Activated CD4-positive, alpha-beta T cell treated with anti-CD3 and anti-CD28 coated beads, Interleukin-2, amount 50 U/mL, for 16 hours (primary cell): ENCODE data around the gene GALNT13.
A peak's percentile ranks its signal among the peaks of the same experiment; 100 is the strongest.

ENCODE experiments used
- DNase-seq: peaks from one replicate; pipeline ENCODE4 v3.0.0-alpha.2; 2020

GALNT13 gene

DNA sequence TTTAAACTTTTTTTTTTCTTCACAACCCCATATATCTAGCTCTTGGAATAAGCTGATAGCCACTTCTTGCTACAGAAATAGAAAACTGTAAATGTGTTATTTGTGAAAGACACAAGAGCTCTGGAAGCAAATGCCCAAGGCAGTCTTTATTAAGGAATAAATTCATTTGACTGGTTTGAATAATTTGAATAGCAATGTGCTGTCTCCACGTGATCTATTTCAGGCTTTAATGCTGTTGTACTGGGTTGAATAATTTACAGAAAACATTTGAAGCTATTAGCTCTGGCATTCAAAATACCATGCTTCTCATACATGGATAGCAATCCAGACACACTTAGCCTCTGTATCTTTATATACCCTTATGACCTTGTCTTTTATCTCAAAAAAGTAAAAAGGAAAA is 460.1 kb downstream of the GALNT13 start:
- no peak for DNase-seq

GRCh38 chr2:154336201-154336600 is 464.5 kb downstream of the GALNT13 start:
- DNase-seq: no peak

DNA sequence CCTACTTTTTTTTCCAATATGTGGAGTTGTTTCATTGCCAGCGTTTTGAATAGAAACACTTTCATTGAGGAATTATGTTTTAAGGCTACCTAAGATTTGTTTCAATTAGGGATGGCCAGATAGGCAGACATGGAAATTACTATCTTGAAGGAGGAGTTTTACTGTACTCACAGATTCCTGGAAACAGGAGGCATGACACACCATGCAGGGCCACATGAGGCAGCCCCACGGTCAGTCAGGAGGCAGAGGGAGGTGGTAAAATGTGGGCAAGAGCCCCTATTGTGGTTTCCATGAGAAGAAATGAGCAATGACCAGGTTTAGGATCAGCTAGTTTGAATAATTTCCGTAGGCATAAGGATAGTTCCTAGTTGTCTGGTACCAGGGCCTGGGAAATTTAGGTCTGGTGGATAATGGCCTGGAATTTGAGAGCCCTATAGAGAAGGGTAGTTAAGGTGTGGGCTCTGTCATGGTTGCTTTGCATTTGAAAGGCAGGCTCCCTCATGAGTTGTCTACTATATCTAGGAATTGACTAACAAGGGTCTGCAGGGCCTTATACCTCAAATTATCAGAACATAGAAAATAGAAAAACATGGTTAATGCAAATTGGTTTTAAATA is 466.7 kb downstream of the GALNT13 start:
- no peak for DNase-seq

DNA sequence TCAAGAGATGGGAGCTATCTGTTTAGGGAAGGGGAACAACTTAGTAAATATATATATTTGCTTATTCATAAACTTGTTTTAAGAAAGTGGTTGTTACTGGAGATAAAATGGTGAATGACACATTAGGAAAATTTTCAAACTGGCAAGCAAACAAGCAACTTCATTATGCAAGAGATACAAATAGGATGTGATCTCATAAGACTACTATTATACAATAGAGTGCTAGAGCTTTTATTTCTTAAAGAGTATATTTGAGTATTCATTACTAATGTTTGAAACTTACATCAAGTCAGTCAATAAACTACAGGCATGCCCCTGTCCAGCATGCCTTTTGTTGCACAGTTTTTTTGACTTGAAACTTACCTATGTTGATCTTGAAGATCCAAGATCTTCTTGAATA is 471.6 kb downstream of the GALNT13 start:
- no peak for DNase-seq

DNA sequence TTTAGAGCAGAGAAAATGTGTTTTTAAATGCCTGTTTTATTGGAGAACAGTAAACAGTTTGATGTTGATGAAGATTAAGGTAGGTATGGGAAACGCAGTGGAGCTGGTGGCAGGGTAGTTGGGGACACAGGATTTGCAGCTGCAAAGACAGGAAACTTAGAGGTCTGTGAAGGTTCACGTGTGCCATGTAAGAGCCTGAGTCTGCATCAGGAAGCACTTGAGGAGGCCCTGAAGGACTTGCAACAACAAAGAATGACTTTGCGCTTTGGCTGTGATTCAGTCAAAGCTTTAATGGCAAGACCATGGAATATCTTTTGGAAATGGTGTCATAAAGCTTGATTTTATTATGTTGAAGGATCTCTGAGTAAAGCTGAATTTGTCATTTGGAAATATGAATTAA is 479.2 kb downstream of the GALNT13 start:
- no peak for DNase-seq

GRCh38 chr2:154361276-154361675 is 489.6 kb downstream of the GALNT13 start:
- no peak for DNase-seq

DNA sequence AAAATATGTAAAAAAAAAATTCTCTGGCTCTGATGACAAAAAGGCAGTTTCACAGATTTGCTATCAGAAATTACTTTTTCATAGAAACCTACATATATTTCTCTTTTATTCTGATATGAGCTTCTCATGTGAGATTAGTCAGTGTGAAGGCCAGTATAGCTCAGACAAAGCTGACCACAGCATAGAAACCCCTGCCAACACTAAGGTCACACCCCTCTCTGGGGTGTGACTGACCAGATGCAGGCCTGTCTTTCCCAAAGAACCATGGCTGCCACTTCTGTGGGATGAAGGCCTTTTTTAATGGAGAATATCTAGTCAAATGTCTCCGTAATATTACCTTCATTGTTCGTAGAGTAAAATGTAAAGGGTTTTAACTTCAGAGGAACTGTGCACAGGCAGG is 496.4 kb downstream of the GALNT13 start:
- no peak for DNase-seq

DNA sequence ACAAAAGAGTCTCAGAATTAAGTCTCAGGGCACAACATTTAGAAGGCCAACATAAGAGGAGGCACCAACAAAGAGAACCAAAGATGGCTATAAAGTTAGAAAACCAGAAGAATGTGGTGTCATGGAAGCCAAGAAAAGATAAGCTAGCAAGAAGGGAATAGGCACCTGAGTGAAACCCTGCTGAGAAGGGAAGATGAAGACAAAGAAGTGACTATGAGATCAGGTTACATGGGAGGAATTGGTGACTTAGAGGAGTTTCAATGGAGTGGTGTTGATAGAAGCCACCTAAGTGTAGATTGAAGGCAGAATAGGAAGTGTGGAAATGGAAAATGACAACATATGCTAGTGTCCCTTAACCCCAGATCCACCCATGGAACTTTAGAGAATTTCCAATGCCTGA is 499.2 kb downstream of the GALNT13 start:
- no peak for DNase-seq

DNA sequence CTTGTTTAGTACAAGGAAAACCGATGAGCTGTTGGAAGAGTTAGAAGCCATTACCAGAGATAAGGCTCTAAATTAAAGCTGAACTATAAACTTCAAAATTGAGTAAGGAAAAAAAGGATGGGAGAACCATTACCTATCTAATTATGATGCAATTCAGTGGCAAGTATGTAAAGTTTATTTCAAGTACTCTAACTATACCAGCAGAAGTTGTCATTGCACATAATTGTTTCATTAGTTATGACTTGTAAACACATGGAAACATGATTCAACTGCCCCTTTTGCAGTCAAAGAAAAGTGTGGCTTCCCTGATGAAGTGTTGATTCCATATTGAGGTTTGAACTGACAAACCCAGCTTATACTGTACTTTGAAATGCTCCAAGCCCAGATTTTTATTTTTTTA is 502.7 kb downstream of the GALNT13 start:
- DNase-seq: no peak

GRCh38 chr2:154375579-154375931 is 503.8 kb downstream of the GALNT13 start:
- peak; percentile 1 for DNase-seq

GRCh38 chr2:154381931-154382794 is 510.4 kb downstream of the GALNT13 start:
- DNase-seq: no peak

DNA sequence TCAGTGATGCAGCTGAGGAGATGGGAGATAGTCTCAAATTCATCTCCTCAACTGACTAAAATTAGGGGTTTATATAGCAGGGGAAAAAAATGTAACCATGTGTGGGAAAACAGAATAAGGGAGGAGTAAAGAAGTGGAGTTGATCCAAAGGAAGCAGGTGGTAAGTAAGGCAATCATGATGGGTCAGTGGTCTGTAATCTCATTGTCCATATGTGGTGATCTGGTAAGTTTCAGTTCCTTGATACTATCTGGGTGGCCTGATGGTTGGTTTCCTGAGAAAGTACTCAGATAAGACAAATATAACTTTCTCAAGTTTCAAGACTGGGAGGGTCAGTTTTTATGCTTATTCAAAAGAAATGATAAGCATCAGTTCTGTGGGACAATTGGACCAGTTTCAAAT is 514.5 kb downstream of the GALNT13 start:
- no peak for DNase-seq

GRCh38 chr2:154391051-154391450 is 519.3 kb downstream of the GALNT13 start:
- DNase-seq: no peak

DNA sequence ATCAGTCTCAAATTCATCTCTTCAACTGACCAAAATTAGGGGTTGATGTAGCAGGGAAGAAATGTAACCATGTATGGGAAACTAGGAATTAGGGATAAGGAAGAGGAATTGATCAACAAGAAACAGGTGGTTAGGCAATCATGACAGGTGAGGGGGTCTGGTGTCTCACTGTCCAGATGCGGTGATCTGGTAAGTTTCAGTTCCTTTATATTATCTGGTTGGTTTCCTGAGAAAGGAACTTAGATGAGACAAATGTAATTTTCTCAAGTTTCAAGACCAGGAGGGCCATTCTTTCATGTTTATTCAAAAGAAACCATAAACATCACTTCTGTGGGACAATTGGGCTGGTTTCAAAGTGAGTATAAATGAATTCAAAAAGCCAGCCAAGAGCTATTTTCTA is 520.5 kb downstream of the GALNT13 start:
- DNase-seq: no peak

DNA sequence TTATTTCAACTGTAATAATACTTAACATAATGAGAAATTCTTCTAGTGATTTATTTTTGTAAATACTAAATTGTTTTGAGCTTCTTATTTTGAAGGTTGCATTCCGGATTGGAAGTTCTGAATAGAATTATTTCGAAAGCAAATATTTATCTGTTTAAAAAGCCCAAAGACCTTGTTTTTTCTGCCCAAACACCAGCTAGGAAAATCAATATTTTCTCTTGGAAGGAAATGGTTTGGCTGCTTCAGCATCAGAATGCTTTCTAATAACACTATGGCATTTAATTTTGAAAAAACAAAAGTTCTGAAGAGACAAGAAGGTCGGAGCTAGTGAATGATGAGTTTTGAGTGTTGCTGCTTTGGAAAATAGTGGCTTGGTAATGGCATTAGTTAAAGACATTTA is 522.9 kb downstream of the GALNT13 start:
- no peak for DNase-seq

DNA sequence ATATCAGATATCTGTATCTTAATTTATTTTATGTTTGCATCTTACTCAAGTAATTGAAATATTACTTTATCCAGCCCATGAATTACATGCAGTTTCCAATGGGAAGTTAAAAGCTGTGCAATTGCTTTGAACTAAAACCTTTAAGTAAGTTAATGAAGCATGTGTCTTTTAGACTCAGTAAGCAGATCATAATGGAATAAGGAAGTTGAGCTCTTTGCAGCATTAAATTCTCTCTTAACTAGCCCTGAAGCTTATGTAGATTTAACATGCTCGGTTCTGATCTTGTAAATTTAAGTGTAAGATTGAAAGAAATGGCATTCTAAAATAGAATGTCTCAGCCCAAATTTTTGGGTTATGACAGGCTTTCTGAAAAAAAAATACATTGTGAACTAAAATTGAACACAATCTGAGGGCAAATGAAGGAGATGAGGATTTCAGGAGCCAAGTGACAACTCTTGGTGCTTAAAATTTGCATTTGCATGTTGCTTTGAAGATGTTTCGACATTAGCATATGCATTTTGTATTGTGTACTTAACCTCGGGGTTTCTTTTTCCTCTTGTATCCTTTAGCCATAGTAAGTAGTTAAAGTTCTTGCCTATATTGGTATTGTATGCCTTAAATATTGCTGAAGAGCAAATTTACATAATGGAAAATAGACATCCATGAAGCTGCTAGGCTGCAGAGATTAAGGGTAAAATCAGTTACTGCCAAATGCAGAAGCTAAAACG is 529.0 kb downstream of the GALNT13 start:
- no peak for DNase-seq

DNA sequence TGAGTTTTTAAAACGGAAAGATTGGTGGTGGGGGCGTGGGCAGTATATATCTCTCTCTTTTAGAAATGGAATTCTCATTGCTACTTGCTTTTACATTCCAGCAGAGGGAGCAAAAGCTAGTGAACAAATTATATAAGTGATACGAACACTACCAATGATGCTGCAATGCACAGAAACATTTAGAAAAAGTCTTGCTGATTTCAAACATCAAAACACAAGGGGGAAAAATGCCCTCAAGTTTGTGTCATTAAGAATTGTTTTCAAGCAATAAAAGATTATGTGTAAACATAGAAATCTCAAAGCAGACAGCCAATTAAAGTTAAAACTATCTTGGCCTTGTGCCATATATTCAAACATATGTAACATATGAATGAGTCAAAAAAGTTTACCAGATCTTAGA is 530.5 kb downstream of the GALNT13 start:
- no peak for DNase-seq

DNA sequence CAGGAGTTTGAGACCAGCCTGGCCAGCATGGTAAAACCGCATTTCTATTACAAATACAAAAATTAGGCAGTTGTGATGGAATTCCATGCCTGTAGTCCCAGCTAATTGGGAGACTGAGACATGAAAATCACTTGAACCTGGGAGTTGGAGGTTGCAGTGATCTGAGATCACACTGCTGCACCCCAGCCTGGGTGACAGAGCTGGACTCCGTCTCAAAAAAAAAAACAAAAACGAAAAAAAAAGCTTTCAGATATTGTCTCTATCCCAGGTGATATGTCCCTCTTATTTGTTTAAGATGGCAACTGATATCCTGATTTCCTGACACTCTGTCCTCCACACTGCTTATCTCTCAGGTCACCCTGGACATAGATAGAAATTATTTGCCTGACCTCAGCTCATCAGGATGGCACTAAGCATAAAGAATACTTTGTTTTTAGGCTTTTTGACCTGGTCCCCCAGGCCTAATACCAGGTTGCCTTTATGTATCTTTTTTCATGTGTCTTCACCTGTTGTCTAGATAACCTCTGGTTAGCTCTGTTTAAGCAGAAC is 531.6 kb downstream of the GALNT13 start:
- no peak for DNase-seq

DNA sequence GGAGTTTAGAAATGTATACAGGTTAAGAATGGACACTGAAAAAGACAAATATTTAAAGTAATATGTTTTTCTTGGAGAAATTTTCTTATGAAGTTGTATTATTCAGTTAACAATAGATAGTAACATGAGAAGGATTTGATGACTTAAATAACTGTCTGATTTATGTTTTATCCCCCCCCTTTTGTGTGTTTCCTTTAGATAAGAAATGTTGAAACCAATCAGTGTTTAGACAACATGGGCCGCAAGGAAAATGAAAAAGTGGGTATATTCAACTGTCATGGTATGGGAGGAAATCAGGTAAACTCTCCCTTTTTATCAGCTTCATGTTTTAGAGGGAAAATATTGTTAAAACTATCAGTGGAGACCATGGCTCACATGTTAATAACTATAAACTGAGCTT is 537.1 kb downstream of the GALNT13 start:
- DNase-seq: no peak

- no peak for DNase-seq
These were observed 550.5 kb downstream of the GALNT13 start for GRCh38 chr2:154422251-154422650.

DNA sequence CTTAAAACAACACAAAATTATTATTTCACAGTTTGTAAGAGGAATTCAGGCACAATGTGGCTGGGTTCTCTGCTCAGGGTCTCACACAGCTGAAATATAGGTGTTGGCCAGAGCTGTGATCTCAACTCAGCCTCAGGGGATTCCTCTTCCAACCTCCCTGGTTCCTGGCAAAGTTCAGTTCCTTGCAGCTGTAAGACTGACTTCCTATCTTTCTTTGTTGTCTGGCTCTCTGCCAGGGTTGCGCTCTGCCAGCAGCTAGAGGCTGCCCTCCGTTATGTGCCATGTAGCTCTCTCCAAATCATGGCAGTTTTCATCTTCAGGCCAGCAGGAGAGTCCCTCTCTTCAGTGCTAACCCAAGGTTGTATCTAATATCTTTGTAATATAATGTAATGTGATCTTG is 554.3 kb downstream of the GALNT13 start:
- DNase-seq: no peak

- no peak for DNase-seq
These were observed 555.7 kb downstream of the GALNT13 start for GRCh38 chr2:154427453-154427852.

DNA sequence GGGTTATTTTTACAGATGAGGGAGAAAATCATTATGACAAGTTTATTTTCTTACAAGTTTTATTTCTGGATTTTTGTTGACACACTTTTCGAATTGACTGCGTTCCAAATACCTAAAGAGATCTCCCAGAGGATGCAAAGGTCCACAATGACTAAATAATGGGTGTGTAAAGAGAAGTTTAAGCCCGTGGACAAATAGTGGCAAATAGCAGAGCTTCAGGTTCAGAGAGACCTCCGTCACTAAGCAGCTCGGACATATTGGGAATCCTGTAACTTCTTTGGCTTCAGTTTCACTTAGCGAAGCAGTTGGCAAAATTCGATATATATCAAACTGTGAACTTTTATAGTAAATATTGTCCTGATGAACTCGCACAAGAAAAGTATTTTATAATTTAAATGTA is 556.3 kb downstream of the GALNT13 start:
- no peak for DNase-seq

GRCh38 chr2:154433010-154433409 is 561.3 kb downstream of the GALNT13 start:
- DNase-seq: no peak
